HS-27A (cell line): ENCODE measurements around the gene KPNA2.
"Not testable (repeated sequence)": the region's sequence is repeated elsewhere in the genome, so short reads cannot be mapped to it uniquely, and the experiment has no call there.

Experiments used
- DNase-seq: peaks from one replicate; pipeline ENCODE4 v3.0.0-alpha.2; 2012; ENCODE audit warnings: low read depth, missing footprints

The KPNA2 gene

GRCh38 chr17:68061512-68062313 lies 26.2 kb downstream of the KPNA2 start:
- no peak for DNase-seq

- not testable (repeated sequence) for DNase-seq
Measured at GRCh38 chr17:68065366-68065765, 29.8 kb downstream of the KPNA2 start.

GRCh38 chr17:68068512-68068911 lies 33.0 kb downstream of the KPNA2 start:
- not testable (repeated sequence) for DNase-seq

- not testable (repeated sequence) for DNase-seq
Measured at GRCh38 chr17:68070582-68071444, 35.3 kb downstream of the KPNA2 start.

GRCh38 chr17:68074279-68074678 lies 38.7 kb downstream of the KPNA2 start:
- DNase-seq: no peak

GRCh38 chr17:68075953-68076607 lies 40.5 kb downstream of the KPNA2 start:
- not testable (repeated sequence) for DNase-seq

GRCh38 chr17:68077498-68077897 lies 42.0 kb downstream of the KPNA2 start:
- not testable (repeated sequence) for DNase-seq

- DNase-seq: no peak
Measured at GRCh38 chr17:68080411-68081150, 45.0 kb downstream of the KPNA2 start.

GRCh38 chr17:68081305-68082265 lies 46.0 kb downstream of the KPNA2 start:
- DNase-seq: not testable (repeated sequence)

GRCh38 chr17:68085771-68086381 lies 50.3 kb downstream of the KPNA2 start:
- no peak for DNase-seq

GRCh38 chr17:68086666-68087065 lies 51.1 kb downstream of the KPNA2 start:
- not testable (repeated sequence) for DNase-seq

- DNase-seq: not testable (repeated sequence)
Measured at GRCh38 chr17:68087131-68087623, 51.6 kb downstream of the KPNA2 start.

- DNase-seq: no peak
Measured at GRCh38 chr17:68087851-68088250, 52.3 kb downstream of the KPNA2 start.

GRCh38 chr17:68089881-68090280 lies 54.3 kb downstream of the KPNA2 start:
- no peak for DNase-seq

- DNase-seq: no peak
Measured at GRCh38 chr17:68094481-68095078, 59.0 kb downstream of the KPNA2 start.

- no peak for DNase-seq
Measured at GRCh38 chr17:68095205-68095811, 59.8 kb downstream of the KPNA2 start.

GRCh38 chr17:68096111-68096510 lies 60.6 kb downstream of the KPNA2 start:
- DNase-seq: no peak
